Activated T-cell treated with anti-CD3 and anti-CD28 coated beads, Interleukin-2, amount 50 U/mL, for 48 hours (primary cell): ENCODE results near the gene PRKACG.
A peak's percentile ranks its signal among the peaks of the same experiment; 100 is the strongest.
"Not testable (repeated sequence)": the region's sequence is repeated elsewhere in the genome, so short reads cannot be mapped to it uniquely, and the experiment has no call there.

ENCODE experiments used
- DNase-seq, 2 experiments: peaks; one replicate each; pipeline ENCODE4 v3.0.0-alpha.2; 2020

The PRKACG gene

GRCh38 chr9:69023650-69024049 lies 9.7 kb upstream of the PRKACG start:
- no peak for DNase-seq

DNA sequence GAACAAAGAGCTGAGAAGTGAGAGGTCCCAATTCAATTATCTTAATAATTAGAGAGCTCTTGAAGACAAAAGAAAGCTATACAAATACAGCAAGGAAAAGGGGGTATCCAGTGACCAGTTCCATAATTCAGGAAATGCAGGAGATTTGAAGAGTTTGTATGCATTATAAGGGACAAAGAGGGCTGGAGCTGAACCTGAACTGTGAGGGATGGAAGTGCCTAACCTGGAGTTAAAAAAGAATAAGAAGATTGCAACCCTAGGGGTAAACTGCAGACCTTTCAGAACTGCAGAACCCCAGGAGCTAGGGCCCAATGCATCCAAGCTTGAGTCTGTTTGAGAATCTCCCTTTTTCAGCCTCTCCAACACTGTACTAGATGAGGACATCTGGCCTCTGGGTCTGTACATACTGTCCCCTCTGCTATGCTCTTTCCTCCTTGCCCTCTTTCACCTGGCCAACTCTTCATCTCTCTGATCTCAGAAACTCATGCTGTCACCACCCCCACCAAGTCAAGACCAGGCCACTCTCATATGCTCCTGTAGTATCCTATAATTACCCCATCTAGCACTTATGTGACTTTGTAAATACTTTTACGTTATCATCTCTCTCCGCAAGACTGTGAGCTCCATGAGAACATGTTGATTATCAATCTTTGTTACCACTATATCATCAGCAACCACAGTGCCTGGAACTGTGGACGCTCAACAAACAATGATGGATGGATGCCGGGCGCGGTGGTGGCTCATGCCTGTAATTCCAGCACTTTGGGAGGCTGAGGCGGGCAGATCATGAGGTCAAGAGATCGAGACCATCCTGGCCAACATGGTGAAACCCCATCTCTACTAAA lies 6.6 kb upstream of the PRKACG start:
- no peak for DNase-seq

- DNase-seq: no peak
These were observed 5.9 kb upstream of the PRKACG start for GRCh38 chr9:69019808-69020207.

DNA sequence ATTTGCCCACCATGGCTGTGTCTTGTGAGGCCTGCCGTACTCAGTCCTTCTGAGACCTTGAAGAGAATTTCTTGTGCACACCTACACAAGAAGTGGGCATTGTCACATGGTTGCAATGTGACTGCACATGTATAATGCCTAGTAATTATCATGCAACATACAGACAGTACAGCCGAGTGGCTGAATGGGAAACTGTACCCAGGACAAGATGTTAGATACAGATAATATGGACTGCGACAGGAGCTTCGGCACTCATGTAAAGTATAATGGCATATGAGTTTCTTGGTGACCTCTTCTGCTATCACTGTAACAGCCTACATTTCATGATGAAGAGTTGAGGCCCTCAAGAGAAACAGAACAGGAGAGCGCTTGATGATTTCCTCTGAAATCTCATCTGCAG lies 4.8 kb upstream of the PRKACG start:
- DNase-seq: no peak

DNA sequence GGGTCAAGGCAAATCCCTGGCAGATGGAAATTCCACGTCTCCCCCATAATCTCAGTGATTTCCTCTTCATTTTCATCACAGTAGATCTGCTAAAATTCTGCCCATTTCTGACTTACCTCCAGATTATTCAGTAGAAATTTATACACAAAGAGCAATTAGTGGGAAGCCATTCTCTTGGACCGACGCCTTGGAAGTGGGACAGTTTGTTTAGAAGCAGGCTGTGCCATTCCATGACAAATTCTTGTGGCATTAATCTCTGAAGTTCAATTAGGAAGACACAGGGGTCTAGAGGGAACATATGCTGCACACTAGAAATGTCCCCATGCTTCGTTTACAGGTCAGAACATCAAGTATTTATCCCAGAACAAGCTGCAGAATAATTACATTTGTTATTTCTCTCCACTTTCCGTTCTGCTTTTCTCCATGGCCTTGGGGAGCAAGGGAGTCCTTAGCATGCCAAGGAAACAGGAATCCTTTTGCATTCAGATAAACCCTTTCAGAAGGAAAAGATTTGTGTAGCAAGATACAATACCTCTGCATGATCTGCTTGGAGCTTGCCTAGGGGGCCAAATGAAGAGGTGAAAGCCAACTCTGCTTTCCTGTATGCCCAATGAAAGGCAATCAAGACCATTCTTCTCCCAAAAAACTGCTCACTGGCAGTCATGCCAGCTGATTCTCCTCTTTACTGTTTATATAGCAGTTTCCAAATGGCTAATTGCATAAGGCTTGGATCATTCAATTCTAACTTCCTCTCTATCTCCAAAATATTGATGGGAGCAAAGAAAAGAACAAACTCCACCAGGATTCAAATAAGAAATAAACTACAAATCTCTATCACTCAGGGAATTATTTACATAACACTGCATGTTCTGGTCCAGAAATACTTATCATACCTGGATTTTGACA lies 2.5 kb upstream of the PRKACG start:
- no peak for DNase-seq

DNA sequence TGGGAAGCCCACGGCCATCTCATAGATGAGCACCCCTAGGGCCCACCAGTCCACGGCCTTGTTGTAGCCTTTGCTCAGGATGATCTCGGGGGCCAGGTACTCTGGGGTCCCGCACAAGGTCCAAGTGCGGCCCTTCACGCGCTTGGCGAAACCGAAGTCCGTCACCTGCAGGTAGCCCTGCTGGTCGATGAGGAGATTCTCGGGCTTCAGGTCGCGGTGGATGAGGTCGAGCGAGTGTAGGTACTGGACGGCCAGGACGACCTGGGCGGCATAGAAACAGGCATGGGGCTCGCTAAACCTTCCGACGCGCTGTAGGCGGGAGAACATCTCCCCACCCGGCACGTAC lies 558 bp downstream of the PRKACG start:
- DNase-seq: no peak

- no peak for DNase-seq
These were observed 1.1 kb downstream of the PRKACG start for GRCh38 chr9:69012696-69013381.

GRCh38 chr9:69009708-69010107 lies 4.2 kb downstream of the PRKACG start:
- no peak for DNase-seq

DNA sequence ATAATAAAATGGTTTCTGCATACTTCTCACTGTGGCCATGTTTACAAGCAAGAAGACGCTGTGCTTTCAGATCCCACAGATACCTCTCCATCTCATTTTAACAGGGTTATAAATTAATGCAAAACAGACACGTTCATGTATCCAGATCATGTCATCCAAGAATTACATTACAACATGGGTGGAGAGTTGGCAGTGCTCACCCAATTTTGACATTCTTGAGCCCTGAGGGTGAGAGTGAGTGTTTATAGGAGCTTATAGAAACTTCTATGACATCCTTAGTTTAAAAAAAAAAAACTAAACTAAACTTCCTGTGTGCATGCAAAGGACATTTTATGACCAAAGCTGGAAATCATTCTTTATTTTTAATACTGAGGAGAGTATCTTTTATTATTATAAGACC lies 9.1 kb downstream of the PRKACG start:
- no peak for DNase-seq

DNA sequence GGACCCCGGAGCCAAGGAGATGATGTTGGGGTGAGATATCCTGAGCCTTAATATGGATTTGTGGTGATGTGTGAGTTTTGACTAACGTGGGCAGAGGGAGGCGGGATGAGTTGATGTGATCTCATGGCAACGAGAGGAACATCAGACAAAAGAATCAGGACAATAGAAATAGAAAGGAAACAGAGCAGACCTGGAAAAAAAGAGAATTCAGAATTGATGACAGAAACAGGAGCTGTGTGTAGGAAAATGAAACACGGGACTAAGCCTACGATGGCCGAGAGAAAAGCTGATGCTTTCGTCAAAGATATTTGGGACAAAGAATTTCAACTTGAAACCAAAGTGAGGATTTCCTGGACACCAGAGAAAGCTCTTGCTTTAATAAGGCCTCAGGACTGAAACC lies 10.9 kb downstream of the PRKACG start:
- no peak for DNase-seq

- no peak for DNase-seq
These were observed 12.0 kb downstream of the PRKACG start for GRCh38 chr9:69001921-69002320.

DNA sequence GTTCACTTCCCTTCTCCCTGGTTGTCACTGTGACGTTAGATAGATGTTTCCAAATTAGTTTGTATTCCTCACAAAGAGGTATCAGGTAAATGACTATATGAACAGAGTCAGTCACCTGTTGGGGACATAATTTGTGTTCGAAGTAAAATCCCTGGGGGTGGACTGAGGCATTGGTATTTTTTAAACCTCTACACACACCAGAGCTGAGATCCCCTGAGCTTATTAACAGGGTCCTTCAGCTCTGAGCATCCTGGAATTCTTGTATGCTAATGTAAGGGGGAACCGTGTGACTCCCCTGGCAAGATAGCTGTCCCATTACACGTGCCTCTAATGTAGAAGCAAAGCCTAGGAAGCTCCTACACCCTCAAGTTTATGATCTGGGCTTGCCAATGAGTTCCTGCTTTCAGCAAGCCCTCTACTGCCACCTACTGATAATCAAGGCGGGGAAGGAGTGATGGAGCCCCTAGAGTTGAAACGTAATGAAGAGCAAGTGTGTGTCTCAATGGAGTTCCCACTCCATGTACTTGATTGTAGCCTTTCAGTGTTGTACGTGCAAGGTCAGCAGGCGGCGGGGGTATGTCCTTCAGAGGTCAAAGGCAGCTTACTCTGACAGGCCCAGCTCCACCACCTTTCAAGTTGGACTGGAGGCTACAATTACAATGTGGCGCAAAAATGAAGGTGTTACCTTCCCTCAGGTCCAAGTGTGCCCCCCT lies 14.4 kb downstream of the PRKACG start:
- peak; percentile 69 to 72 for DNase-seq

DNA sequence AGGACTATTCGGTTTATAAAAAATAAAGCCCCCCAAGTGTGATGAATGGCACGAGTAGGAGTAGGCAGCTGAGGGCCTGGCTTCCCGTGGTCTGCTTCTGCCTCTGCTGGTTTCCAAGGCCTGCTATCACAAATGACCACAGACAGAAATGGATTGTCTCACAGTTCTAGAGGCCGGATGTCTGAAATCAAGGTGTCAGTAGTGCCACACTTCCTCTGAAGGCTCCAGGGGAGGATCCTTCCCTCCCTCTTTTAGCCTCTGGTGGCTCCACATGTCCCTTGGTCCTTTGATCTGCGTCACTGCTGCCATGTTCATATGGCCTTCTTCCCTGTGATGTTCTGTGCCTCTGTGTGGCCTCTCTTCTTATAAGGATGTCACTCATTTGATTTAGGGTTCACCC lies 15.1 kb downstream of the PRKACG start:
- DNase-seq: no peak

GRCh38 chr9:68998385-68998784 lies 15.5 kb downstream of the PRKACG start:
- no peak for DNase-seq

- DNase-seq: no peak
These were observed 16.2 kb downstream of the PRKACG start for GRCh38 chr9:68997666-68998065.

- DNase-seq: no peak
These were observed 17.5 kb downstream of the PRKACG start for GRCh38 chr9:68996462-68996861.

DNA sequence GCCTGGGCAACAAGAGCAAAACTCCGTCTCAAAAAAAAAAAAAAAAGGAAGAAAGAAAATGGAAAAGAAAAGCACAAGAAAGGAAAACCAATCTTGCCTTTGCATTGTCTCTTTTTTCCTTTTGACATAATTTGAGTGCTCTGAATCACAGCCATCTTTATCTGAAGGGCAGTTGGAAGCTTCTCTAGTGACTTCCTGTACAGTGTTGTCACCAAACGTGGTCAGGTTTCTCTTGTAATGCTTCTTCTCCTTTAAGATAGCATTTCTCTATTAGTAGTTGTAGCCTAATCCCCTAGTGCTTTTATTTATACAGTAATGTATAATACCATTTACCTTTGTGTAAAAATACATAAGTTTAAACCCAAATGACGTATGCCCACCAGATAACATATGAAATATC lies 18.1 kb downstream of the PRKACG start:
- DNase-seq: no peak

- DNase-seq: no peak
These were observed 22.5 kb downstream of the PRKACG start for GRCh38 chr9:68991457-68991856.

DNA sequence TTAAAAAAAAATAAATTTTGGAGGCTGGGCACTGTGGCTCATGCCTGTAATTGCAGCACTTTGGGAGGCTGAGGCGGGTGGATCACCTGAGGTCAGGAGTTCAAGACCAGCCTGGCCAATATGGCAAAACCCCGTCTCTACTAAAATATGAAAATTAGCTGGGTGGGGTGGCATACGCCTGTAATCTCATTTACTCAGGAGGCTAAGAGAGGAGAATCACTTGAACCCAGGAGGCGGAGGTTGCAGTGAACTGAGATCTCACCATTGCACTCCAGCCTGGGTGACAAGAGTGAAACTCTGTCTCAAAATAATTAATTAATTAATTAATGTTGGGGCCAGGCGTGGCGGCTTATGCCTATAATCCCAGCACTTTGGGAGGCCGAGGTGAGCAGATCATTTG lies 27.0 kb downstream of the PRKACG start:
- DNase-seq: not testable (repeated sequence)

GRCh38 chr9:68983522-68984424 lies 30.1 kb downstream of the PRKACG start:
- DNase-seq: no peak

DNA sequence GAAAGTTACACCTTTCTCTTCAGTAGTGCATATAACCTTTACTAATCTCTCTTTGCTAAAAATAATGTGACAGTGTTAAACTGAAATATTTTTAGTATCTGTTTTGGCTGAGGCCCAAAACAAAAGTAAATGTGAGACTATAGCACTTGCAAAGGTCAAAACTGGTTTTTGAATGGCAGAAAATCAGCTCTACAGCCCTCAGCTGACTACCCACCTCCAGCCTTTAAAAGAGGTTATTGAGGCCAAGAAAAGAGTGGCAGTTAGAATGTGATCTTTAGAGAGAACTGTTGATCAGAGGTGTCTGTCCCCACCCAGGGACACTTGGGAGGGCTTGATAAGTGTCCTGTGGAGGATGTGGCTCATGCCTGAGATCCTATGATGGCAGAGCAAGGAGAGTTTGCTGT lies 30.9 kb downstream of the PRKACG start:
- no peak for DNase-seq

DNA sequence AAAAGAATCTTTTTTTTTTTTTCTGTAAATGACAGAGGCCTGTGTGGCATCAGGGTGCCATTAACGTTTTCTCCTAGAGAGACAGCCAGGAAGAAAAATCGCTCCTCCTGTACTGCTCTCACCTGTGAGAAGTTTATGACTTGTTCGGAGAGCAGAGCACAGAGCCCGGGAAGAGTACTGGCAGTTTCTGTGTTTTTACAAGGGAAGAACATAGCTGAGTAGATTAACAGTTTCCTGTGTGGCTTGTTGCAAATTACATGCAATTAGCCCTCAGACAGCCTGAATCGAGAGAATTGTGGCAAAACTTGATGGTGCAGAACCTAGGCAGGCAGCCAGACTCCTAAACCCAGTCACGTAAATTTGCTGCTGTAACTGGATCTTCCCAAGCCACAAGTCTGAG lies 32.1 kb downstream of the PRKACG start:
- no peak for DNase-seq
